KG1 (cell line): ENCODE results near the gene KCNJ9.
"Not testable (repeated sequence)": the region's sequence is repeated elsewhere in the genome, so short reads cannot be mapped to it uniquely, and the experiment has no call there.

Source experiments
- DNase-seq: peaks from one replicate; lab custom pipeline; 2025; lab: John Stamatoyannopoulos, UW

The KCNJ9 gene

DNA sequence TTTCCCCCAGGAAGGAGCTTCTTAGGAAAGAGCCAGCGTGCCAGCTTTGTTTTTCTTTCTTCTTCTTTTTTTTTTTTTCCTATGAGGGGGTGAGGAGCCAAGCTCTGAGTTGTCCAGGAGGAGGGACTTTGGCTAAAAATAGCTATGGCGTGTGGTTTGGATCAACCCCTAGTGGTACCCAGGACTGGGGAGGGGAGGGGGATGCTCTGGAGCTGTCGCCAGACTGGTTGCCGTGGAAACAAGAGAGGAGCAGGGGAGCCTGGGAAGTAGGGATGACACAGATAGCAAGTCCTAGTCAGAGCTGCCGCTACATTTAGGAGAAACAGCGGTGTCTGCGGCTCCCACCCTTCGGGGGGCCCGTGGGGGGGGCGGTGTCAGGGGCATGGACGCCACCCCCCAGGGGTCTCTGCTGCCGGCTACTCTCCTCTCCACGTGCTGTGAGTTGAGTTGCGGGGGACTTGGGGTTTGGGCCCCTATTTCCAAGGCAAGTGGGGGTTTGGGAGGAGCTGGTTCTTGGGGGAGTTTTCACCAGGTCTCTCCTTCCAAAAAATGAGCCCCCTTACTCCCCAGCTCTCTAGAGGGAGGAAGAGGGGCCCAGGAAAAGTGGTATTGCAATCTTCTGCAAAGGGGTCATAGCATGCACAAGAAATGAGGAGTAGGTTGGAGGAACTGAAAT, at the start of gene KCNJ9:
Gene KCNJ9, plus strand, starts transcription at position 278 of the 676 bp plus-strand sequence. CDS start 2,493 bp downstream, outside the sequence.
- no peak for DNase-seq

- no peak for DNase-seq
Observed at GRCh38 chr1:160032165-160032820, 49.0 kb upstream of the KCNJ9 start.

- DNase-seq: no peak
Observed at GRCh38 chr1:160040476-160040875, 40.9 kb upstream of the KCNJ9 start.

DNA sequence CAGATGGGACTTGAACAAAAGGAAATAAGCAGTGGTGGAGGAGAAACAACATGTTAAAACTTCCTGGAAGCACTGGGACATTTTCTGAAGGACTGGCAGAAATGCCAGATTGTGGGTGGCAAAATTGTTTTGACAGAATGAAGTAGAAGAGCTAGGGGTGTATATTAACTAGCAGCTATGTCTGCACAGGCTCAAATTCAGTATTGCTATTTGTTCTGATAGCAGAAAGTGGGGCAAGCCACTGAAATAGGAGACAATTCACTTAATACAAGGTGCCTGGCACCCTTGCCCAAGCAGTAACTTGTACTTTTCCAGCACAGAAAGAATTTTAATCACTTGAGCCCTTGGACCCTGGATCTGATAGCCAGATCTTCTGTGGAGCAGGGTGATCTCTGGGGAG, 37.8 kb upstream of the KCNJ9 start:
- no peak for DNase-seq

DNA sequence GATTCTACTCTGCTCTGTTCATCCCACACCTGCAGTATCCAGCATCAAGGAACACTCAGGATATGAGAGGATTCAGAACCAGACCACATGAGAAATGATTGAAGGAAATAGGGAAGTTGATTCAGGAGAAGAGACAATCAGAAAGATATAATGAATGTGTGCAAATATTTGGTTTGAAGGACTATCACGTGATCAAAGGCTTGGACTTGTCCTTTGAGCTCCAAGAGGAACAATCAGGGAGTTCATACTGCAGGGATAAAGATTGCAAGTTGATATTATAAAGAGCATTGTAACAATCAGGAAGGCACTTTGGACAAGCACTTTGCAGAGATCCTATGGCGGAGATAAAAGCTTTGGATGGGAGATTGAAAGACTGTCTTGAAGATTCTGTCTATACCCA, 35.7 kb upstream of the KCNJ9 start:
- DNase-seq: no peak

GRCh38 chr1:160046494-160047110, 34.7 kb upstream of the KCNJ9 start:
- no peak for DNase-seq

DNA sequence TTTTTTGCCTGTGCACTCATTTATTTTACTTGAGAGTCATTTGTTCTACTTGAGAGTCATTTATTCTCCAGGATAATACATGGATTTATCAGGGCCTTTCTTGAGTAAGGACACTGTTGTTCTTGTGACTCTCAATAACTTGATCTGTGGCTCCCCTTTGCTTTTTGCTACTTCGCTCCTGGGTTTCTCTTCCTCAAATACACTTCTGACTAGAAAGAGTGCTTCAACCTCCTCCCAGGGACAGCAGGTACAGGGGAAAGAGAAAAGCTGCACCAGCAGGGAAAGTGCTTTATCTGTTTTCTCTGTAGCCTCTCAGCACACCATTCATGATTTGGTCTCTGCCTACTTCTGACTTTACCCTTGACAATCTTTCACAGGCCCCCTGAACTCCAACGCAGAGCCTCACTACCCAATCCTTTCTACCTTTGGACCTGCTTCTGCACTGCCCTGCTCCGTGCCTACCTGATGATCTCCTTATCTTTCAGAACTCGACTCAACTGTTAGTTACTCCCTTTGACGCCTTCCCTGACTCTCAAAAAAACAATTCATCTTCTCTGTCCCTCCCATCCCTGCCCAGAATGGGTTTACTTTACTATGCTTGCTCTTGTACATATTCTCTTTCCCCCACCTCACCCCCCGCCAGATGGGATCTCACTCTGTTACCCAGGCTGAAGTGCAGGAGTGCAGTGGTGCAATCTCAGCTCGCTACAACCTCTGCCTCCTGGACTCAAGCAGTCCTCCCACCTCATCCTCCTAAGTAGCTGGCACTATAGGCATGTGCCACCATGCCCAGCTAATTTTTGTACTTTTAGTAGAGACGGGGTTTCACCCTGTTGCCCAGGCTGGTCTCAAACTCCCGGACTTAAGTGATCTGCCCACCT, 34.0 kb upstream of the KCNJ9 start:
- DNase-seq: no peak

DNA sequence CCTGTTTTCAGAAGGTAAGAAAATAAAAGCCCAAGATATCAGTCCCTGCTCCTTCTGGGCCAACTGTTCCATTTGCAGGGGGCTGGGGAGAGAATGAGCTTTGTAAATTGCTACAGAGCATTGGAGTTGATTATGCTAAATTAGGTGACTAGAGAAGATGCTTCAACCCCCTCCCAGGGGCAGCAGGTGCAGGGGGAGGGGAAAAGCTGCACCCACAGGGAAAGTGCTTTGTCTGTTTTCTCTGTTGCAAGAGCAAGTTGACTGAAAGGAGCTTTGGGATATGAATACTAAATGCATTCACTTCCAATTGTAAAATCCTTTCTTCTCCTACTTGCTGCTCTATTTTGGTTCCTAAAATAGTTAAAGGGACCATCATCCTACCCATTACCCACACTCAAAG, 33.0 kb upstream of the KCNJ9 start:
- DNase-seq: no peak

- no peak for DNase-seq
Observed at GRCh38 chr1:160049101-160049500, 32.2 kb upstream of the KCNJ9 start.

DNA sequence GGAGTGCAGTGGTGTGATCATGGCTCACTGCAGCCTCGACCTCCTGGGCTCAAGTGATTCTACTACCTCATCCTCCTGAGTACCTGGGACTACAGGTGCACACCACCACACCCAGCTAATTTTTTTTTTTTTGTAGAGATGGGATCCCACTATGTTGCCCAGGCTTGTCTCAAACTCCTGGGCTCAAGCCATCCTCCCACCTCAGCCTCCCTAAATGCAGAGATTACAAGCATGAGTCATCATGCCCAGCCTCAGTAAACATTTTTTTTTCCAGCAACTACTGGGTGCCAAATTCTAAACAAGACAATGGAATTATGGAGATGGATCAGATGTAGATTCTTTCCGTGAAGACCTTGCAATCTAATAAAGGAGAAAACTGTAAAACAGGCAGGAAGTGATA, 31.2 kb upstream of the KCNJ9 start:
- DNase-seq: not testable (repeated sequence)

DNA sequence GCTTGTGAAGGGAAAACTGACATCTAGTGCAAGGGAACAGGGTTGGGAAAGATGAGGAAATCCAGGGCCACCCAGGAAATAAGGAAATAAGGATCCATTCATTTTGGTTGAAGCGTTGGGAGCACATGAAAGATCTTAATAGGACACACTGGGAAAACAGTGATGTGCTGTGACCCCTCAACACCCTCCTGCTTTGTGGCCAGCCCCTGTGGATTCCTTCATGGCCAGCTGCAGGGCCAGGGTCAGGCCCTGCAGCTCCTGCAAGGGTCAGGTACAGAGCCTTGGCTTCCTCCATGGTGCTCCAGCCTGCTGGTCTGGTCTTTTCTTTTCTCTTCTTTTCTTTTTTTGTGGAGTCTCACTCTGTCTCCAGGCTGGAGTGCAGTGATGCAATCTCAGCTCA, 30.7 kb upstream of the KCNJ9 start:
- no peak for DNase-seq

GRCh38 chr1:160052936-160053335, 28.4 kb upstream of the KCNJ9 start:
- DNase-seq: no peak

GRCh38 chr1:160053548-160054365, 27.6 kb upstream of the KCNJ9 start:
- no peak for DNase-seq

- no peak for DNase-seq
Observed at GRCh38 chr1:160056648-160057169, 24.6 kb upstream of the KCNJ9 start.

DNA sequence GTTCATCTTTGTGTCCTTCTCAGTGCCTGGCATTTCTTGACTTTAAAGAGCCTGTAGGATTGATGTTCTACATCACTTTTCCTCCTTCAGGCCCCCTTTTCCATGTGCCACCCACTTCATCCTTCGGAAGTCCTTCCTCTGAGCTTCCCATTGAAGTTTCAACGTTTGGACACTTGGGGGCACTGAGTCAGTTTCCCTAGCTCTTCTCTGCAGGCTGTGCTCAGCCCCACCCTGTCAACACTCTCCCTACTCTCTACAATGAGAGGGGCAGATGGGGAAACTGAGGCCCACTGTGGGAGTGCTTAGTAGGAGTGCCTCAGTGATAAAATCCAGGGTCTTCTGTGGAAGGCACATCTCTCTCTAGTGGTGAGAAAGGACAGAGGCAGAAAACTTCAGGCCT, 23.3 kb upstream of the KCNJ9 start:
- no peak for DNase-seq

- no peak for DNase-seq
Observed at GRCh38 chr1:160061369-160062229, 19.7 kb upstream of the KCNJ9 start.

- DNase-seq: no peak
Observed at GRCh38 chr1:160062230-160062532, 19.2 kb upstream of the KCNJ9 start.

GRCh38 chr1:160063176-160063575, 18.2 kb upstream of the KCNJ9 start:
- no peak for DNase-seq

- no peak for DNase-seq
Observed at GRCh38 chr1:160064164-160064563, 17.2 kb upstream of the KCNJ9 start.

- no peak for DNase-seq
Observed at GRCh38 chr1:160064746-160065145, 16.6 kb upstream of the KCNJ9 start.
